Brain microvascular endothelial cell (primary cell): ENCODE measurements around the gene HSD17B14.
A peak's percentile ranks its signal among the peaks of the same experiment; 100 is the strongest.

Experiments used
- DNase-seq: peaks from one replicate; pipeline ENCODE4 v3.0.0-alpha.2; 2020
- H3K27ac ChIP-seq: fragments of 250-450 bp; sonication (Bioruptor Pico); 2 replicates; pipeline ENCODE4 v1.5.1; 2020; ENCODE audit warnings: mild to moderate bottlenecking, moderate library complexity
- H3K27me3 ChIP-seq: fragments of 250-450 bp; sonication (Bioruptor Pico); replicated peaks from 2 replicates; pipeline ENCODE4 v1.5.1; 2020; ENCODE audit warnings: mild to moderate bottlenecking
- H3K36me3 ChIP-seq: fragments of 250-450 bp; sonication (Bioruptor Pico); replicated peaks from 2 replicates; pipeline ENCODE4 v1.5.1; 2020; ENCODE audit warnings: mild to moderate bottlenecking
- H3K4me3 ChIP-seq: 2 replicates; pipeline ENCODE4 v1.5.1; 2011; ENCODE audit warnings: low read depth, mild to moderate bottlenecking, control low read depth, low read length, moderate library complexity
- CTCF ChIP-seq: IDR thresholded peaks from 2 replicates; pipeline ENCODE4 v1.5.1; 2011; ENCODE audit warnings: low read depth, mild to moderate bottlenecking, moderate library complexity, low read length, control low read depth, inconsistent platforms; ENCODE audit errors: missing control alignments
- in situ Hi-C: cut with HindIII; loops from 2 replicates; pipeline ENCODE4 v1.10.0; 2017; ENCODE audit warnings: low sequenced_read_pairs, low pct_ligation_motif_present

The HSD17B14 gene

GRCh38 chr19:48826606-48827020 lies 9.7 kb downstream of the HSD17B14 start:
- TF ChIP-seq CTCF, result peak; percentile 36
- no peaks in the 10 kb centered on the region for H3K27me3 ChIP-seq
- no peak overlapping the region for H3K4me3 ChIP-seq
- no peak overlapping the region for H3K27ac ChIP-seq
- no peak for DNase-seq
- in situ Hi-C loops, result no loop called here
- H3K36me3 ChIP-seq, result no peaks in the 10 kb centered on the region

GRCh38 chr19:48822514-48822913 lies 13.8 kb downstream of the HSD17B14 start:
- no peaks in the 10 kb centered on the region for H3K27me3 ChIP-seq
- H3K4me3 ChIP-seq, result no peak overlapping the region
- H3K27ac ChIP-seq, result no peak overlapping the region
- DNase-seq, result no peak
- H3K36me3 ChIP-seq, result no peaks in the 10 kb centered on the region
- in situ Hi-C loops, result no loop called here
- TF ChIP-seq CTCF, result no peak

GRCh38 chr19:48821633-48822032 lies 14.7 kb downstream of the HSD17B14 start:
- Histone ChIP-seq H3K27me3 (no peaks in the 10 kb centered on the region), H3K27ac (no peak overlapping the region), H3K4me3 (no peak overlapping the region), H3K36me3 (no peaks in the 10 kb centered on the region)
- DNase-seq, result no peak
- TF ChIP-seq CTCF, result no peak
- in situ Hi-C loops, result no loop called here

GRCh38 chr19:48819366-48819816 lies 16.9 kb downstream of the HSD17B14 start:
- in situ Hi-C loops, result no loop called here
- Histone ChIP-seq H3K36me3 (no peaks in the 10 kb centered on the region), H3K4me3 (no peak overlapping the region), H3K27ac (no peak overlapping the region), H3K27me3 (no peaks in the 10 kb centered on the region)
- TF ChIP-seq CTCF, result no peak
- no peak for DNase-seq

GRCh38 chr19:48818234-48818820 lies 18.0 kb downstream of the HSD17B14 start:
- DNase-seq, result no peak
- no peak for TF ChIP-seq CTCF
- no peaks in the 10 kb centered on the region for H3K36me3 ChIP-seq
- H3K4me3 ChIP-seq, result no peak overlapping the region
- no peak overlapping the region for H3K27ac ChIP-seq
- H3K27me3 ChIP-seq, result no peaks in the 10 kb centered on the region
- in situ Hi-C loops, result no loop called here

GRCh38 chr19:48817585-48818124 lies 18.6 kb downstream of the HSD17B14 start:
- DNase-seq, result no peak
- H3K27ac ChIP-seq, result no peak overlapping the region
- H3K27me3 ChIP-seq, result no peaks in the 10 kb centered on the region
- H3K36me3 ChIP-seq, result no peaks in the 10 kb centered on the region
- TF ChIP-seq CTCF, result no peak
- in situ Hi-C loops, result no loop called here
- H3K4me3 ChIP-seq, result no peak overlapping the region
